Tibial nerve (tissue), 4 donors: Measurements from ENCODE around the gene RAP1B.

ENCODE experiments used
- CTCF ChIP-seq, 5 experiments: fragments of 200-600 bp in 3 of 5; fragments of 450-650 bp in 2 of 5; sonication (generic) in 3 of 5; IDR thresholded peaks; one replicate each; pipeline ENCODE4 v1.5.1; 2016 to 2019; ENCODE audit warnings: antibody characterized with exemption in 5 of 5, mild to moderate bottlenecking in 3 of 5, moderate library complexity in 2 of 5
- EP300 ChIP-seq, 2 donors: sonication (generic); formaldehyde crosslinking; IDR thresholded peaks; one replicate each; pipeline ENCODE4 v1.6.1; 2017; ENCODE audit warnings: antibody characterized with exemption in 2 of 2, mild to moderate bottlenecking in 1 of 2
- POLR2A ChIP-seq, 2 donors: fragments of 450-650 bp; IDR thresholded peaks; one replicate each; pipeline ENCODE4 v1.6.1; 2017; ENCODE audit warnings: antibody characterized with exemption in 2 of 2, mild to moderate bottlenecking in 2 of 2, moderate library complexity in 2 of 2

GRCh38 chr12:68624933-68625332 is 14.2 kb downstream of the RAP1B start:
- TF ChIP-seq POLR2A (IDR thresholded peaks at IDR 0.05) (no peak), CTCF (IDR thresholded peaks at IDR 0.05) (no peak), EP300 (IDR thresholded peaks at IDR 0.05) (no peak)
